GM12878 (cell line): ENCODE results near the gene EZH2. TPM values are rescaled to one million over a fixed set of nuclear protein-coding genes. Genes with fewer than 3 reads are reported as not detected.

Experiments
- ATAC-seq: fragments of 200-7000 bp; cut with Tn5 transposase; 3 replicates; pipeline ENCODE4 v1.9.1; 2020; ENCODE audit warnings: mild to moderate bottlenecking, moderate library complexity
- BruUV-seq: library from RNA; stranded (reverse); fragments of 400-500 nt; replicated peaks from 2 replicates; lab custom pipeline; 2021; lab: Mats Ljungman, UMichigan
- CTCF ChIA-PET: fragments of 300-600 bp; sonication (Branson Sonifier 250); formaldehyde crosslinking; extraction: SDS; loops from one replicate; lab custom pipeline; 2021; ENCODE audit warnings: inconsistent platforms; lab: Yijun Ruan, JAX
- POLR2A ChIA-PET: fragments of 350-600 bp; formaldehyde crosslinking; extraction: SDS; loops from one replicate; lab custom pipeline; 2021; ENCODE audit warnings: inconsistent platforms; lab: Charles Lee
- RAD21 ChIA-PET: fragments of 300-600 bp; sonication (Branson Sonifier 250); formaldehyde crosslinking; loops from one replicate; lab custom pipeline; 2023; ENCODE audit warnings: antibody characterized with exemption; ENCODE audit not compliant: unreplicated experiment; lab: Charles Lee
- SMC1A ChIA-PET: fragments of 300-600 bp; sonication (Branson Sonifier 250); formaldehyde crosslinking; loops from one replicate; lab custom pipeline; 2023; ENCODE audit not compliant: unreplicated experiment, uncharacterized antibody; lab: Charles Lee
- DNase-seq: peaks from one replicate; pipeline ENCODE4 v3.0.0-alpha.2; 2011; ENCODE audit warnings: low read depth, low spot score
- FAIRE-seq: peaks from 3 replicates; lab custom pipeline; 2011; peaks lifted over from hg19 to GRCh38; lab: Jason Lieb, UNC
- H2AFZ ChIP-seq: 2 replicates; pipeline ENCODE4 v1.6.0; 2011; ENCODE audit warnings: low read depth, low read length, control low read depth; ENCODE audit not compliant: control insufficient read depth
- H3K27ac ChIP-seq: 2 replicates; pipeline ENCODE4 v1.5.1; 2011; ENCODE audit warnings: control low read depth; ENCODE audit not compliant: control insufficient read depth, insufficient read depth
- H3K27me3 ChIP-seq, 2 experiments: replicated peaks in 1 of 2; 2 replicates each; pipeline versions ENCODE4 v1.6.0 to v1.6.1; 2011; ENCODE audit warnings: low read length in 1 of 2; ENCODE audit not compliant: control insufficient read depth in 2 of 2, insufficient read depth in 2 of 2
- H3K36me3 ChIP-seq, 2 experiments: 2 replicates each; pipeline ENCODE4 v1.5.1; 2011; ENCODE audit warnings: low read length in 1 of 2; ENCODE audit not compliant: control insufficient read depth in 2 of 2, insufficient read depth in 2 of 2
- H3K4me1 ChIP-seq: 2 replicates; pipeline ENCODE4 v1.6.1; 2011; ENCODE audit warnings: mild to moderate bottlenecking, low read length, moderate library complexity, mixed read lengths; ENCODE audit not compliant: control insufficient read depth, insufficient read depth
- H3K4me2 ChIP-seq: 2 replicates; pipeline ENCODE4 v1.6.0; 2011; ENCODE audit warnings: control low read depth; ENCODE audit not compliant: control insufficient read depth, insufficient read depth
- H3K4me3 ChIP-seq: fragments of 200-600 bp; sonication (generic); 2 replicates; pipeline ENCODE4 v1.5.1; 2016
- H3K79me2 ChIP-seq: 2 replicates; pipeline ENCODE4 v1.6.0; 2011; ENCODE audit warnings: low read length; ENCODE audit not compliant: control insufficient read depth, insufficient read depth
- H3K9ac ChIP-seq: 2 replicates; pipeline ENCODE4 v1.8.0; 2011; ENCODE audit warnings: low read length, control low read depth, mixed read lengths; ENCODE audit not compliant: control insufficient read depth, insufficient read depth
- H3K9me3 ChIP-seq: replicated peaks from 3 replicates; pipeline ENCODE4 v1.5.1; 2011; ENCODE audit warnings: mild to moderate bottlenecking, low read length; ENCODE audit not compliant: control insufficient read depth, insufficient read depth
- H4K20me1 ChIP-seq: 2 replicates; pipeline ENCODE4 v1.6.0; 2011; ENCODE audit not compliant: control insufficient read depth, insufficient read depth
- CEBPZ ChIP-seq: fragments of 150-350 bp; IDR thresholded peaks from 2 replicates; pipeline ENCODE4 v1.6.1; 2016; ENCODE audit warnings: low read depth, low read length
- IKZF2 ChIP-seq, 2 experiments: fragments of 450-650 bp; IDR thresholded peaks; 2 replicates each; pipeline ENCODE4 v1.6.1; 2017; ENCODE audit warnings: mild to moderate bottlenecking in 2 of 2, moderate library complexity in 2 of 2
- NFIC ChIP-seq: IDR thresholded peaks from 2 replicates; pipeline ENCODE4 v1.6.1; 2012; ENCODE audit warnings: low read depth, mild to moderate bottlenecking, inconsistent platforms, low read length, moderate library complexity
- RELA ChIP-seq: fragments of 450-650 bp; IDR thresholded peaks from 2 replicates; pipeline ENCODE4 v1.8.0; 2014; ENCODE audit warnings: borderline replicate concordance; ENCODE audit not compliant: partially characterized antibody
- STAT1 ChIP-seq: fragments of 450-650 bp; conservative IDR thresholded peaks from 2 replicates; pipeline ENCODE4 v1.6.1; 2014; ENCODE audit warnings: antibody characterized with exemption, mild to moderate bottlenecking
- ZNF592 ChIP-seq: fragments of 450-650 bp; IDR thresholded peaks from 2 replicates; pipeline ENCODE4 v1.6.1; 2017; ENCODE audit warnings: mild to moderate bottlenecking, moderate library complexity
- WGBS: methylation state at CpG from one replicate; pipeline ENCODE4 v1.1.6; 2016; ENCODE audit warnings: low lambda C conversion rate; ENCODE audit not compliant: insufficient replicate concordance, insufficient coverage; ENCODE audit errors: missing lambda C conversion rate; 5-methylcytosine and 5-hydroxymethylcytosine counted together
- in situ Hi-C: fragments of 300-500 bp; cut with MboI; formaldehyde crosslinking; loops from 9 replicates; pipeline ENCODE4 v1.14.3; 2018; ENCODE audit warnings: mixed read lengths
- intact Hi-C: fragments of 100-400 bp; cut with micrococcal nuclease; formaldehyde crosslinking; loops from one replicate; pipeline ENCODE4 v1.14.2; 2022; ENCODE audit not compliant: unreplicated experiment
- polyA plus RNA-seq, 11 experiments: library from polyadenylated mRNA; depleted of rRNA in 4 of 11; unstranded in 6 of 11; stranded (reverse) in 5 of 11; fragments of >200 nt; fragmentation: Nextera tagmentation in 4 of 11; fragmentation: Illumina TruSeq in 1 of 11; extraction: Ambion mirVana in 4 of 11; extraction: Trizol in 1 of 11; gene quantifications; 1 replicate in 1 of 11; 2 replicates in 10 of 11; pipeline versions ENCODE4 v1.2.1 to v1.2.3, GENCODE V29; 2011 to 2016; ENCODE audit warnings: inconsistent platforms in 2 of 11, missing spikeins in 2 of 11, low read depth in 1 of 11
- total RNA-seq, 4 experiments: library from RNA; depleted of rRNA in 3 of 4; stranded (reverse); fragments of >200 nt in 3 of 4; fragmentation: Illumina TruSeq in 1 of 4; extraction: Trizol in 1 of 4; gene quantifications; 2 replicates each; pipeline versions ENCODE4 v1.2.1 to v1.2.3, GENCODE V29; 2013 to 2021

EZH2 gene
- total and polyA plus RNA-seq, 10 of the 15 experiments (the other 5 are each of a cell fraction or from before 2014, with no cell fraction given): 19.4 to 69.6 (median 40.8) TPM

- CTCF ChIA-PET: interaction anchor here (1.4 to 1.9 kb wide), 2 partner anchors 9 to 26 kb away, joined by 6 read pairs; no protein-coding TSS in a partner anchor
- no peaks in the 10 kb centered on the region for H3K4me1 ChIP-seq
- no peak for FAIRE-seq
- no peak overlapping the region for H2AFZ ChIP-seq
- H3K36me3 ChIP-seq: peaks cover 0 to 3% of the 10 kb centered on the region in 2 experiments; a peak in 1 of 4 replicates
- H3K9me3 ChIP-seq: no peaks in the 10 kb centered on the region
- peak overlapping the region; percentile 84 for H3K4me3 ChIP-seq
- H3K4me2 ChIP-seq: peak overlapping the region; percentile 92
- peak overlapping the region; percentile 72 for H3K9ac ChIP-seq
- peaks cover 74% of the 10 kb centered on the region for H3K79me2 ChIP-seq
- SMC1A ChIA-PET: interaction anchor here (1.0 to 1.4 kb wide), 4 partner anchors 8 to 59 kb away, joined by 3 to 8 read pairs (median 4); no protein-coding TSS in a partner anchor
- RAD21 ChIA-PET: interaction anchor here (1.5 kb wide), 2 partner anchors 26 to 59 kb away, joined by 4 to 7 read pairs; no protein-coding TSS in a partner anchor
- peak overlapping the region; percentile 72 for H3K27ac ChIP-seq
- H3K27me3 ChIP-seq: no peaks in the 10 kb centered on the region
- DNase-seq: no peak
- POLR2A ChIA-PET: interaction anchor here (0.8 to 1.6 kb wide), 2 partner anchors 13 to 59 kb away, joined by 3 to 8 read pairs; no protein-coding TSS in a partner anchor
- TF ChIP-seq CEBPZ (no peak), NFIC (no peak), STAT1 (no peak), RELA (no peak), ZNF592 (no peak), IKZF2 (IDR thresholded peaks at IDR 0.05) (no peak)
- TSS peak; percentile 45 for BruUV-seq
- 2% methylated on average over 5 of the region's 5 CpGs for WGBS
- H4K20me1 ChIP-seq: no peaks in the 10 kb centered on the region
- in situ Hi-C loops (no loop called here), intact Hi-C loops (loop anchor here (5.0 to 10.0 kb wide), 3 partner anchors 105 to 177 kb away; partner anchors contain the start of gene PDIA4)
- ATAC-seq: no peak
Observed at GRCh38 chr7:148882192-148882591, 1.9 kb downstream of the EZH2 start.
